Neural cell (in vitro differentiated cells): ENCODE data around the gene SLC17A5. TPM values are rescaled to one million over a fixed set of nuclear protein-coding genes. Genes with fewer than 3 reads are reported as not detected.

ENCODE experiments used
- H2AFZ ChIP-seq: fragments of 200-600, 300-800 bp; sonication (generic), shearing (Covaris generic); 2 replicates; pipeline ENCODE4 v1.6.0; 2014; ENCODE audit warnings: low read depth, mild to moderate bottlenecking, antibody characterized with exemption, low read length, moderate library complexity
- H3F3A ChIP-seq: fragments of 200-600 bp; shearing (Covaris generic); 2 replicates; pipeline ENCODE4 v1.6.1; 2016; ENCODE audit warnings: mild to moderate bottlenecking, moderate library complexity, mixed read lengths, antibody characterized with exemption, low read length; ENCODE audit not compliant: insufficient read depth, poor library complexity, severe bottlenecking
- H3K27ac ChIP-seq: fragments of 200-600, 300-800 bp; sonication (generic), shearing (Covaris generic); 2 replicates; pipeline ENCODE4 v1.5.1; 2014; ENCODE audit warnings: mild to moderate bottlenecking, low read length, moderate library complexity
- H3K27me3 ChIP-seq: fragments of 300-800, 200-600 bp; sonication (generic), shearing (Covaris generic); 2 replicates; pipeline ENCODE4 v1.6.0; 2014; ENCODE audit warnings: mild to moderate bottlenecking, low read depth, low read length, moderate library complexity; ENCODE audit not compliant: insufficient read depth
- H3K36me3 ChIP-seq: fragments of 300-800, 200-600 bp; sonication (generic), shearing (Covaris generic); 2 replicates; pipeline ENCODE4 v1.5.1; 2014; ENCODE audit warnings: mild to moderate bottlenecking, antibody characterized with exemption, low read length, moderate library complexity; ENCODE audit not compliant: insufficient read depth
- H3K4me2 ChIP-seq: fragments of 300-800, 200-600 bp; sonication (generic), shearing (Covaris generic); 2 replicates; pipeline ENCODE4 v1.6.0; 2014; ENCODE audit warnings: mild to moderate bottlenecking, low read length
- H3K4me3 ChIP-seq: fragments of 300-800, 200-600 bp; sonication (generic), shearing (Covaris generic); 2 replicates; pipeline ENCODE4 v1.5.1; 2014; ENCODE audit warnings: mild to moderate bottlenecking, low read length, moderate library complexity
- H3K79me2 ChIP-seq: fragments of 200-600 bp; shearing (Covaris generic); replicated peaks from 2 replicates; pipeline ENCODE4 v1.6.0; 2014; ENCODE audit warnings: mild to moderate bottlenecking, low read length, moderate library complexity; ENCODE audit not compliant: insufficient read depth
- H3K9ac ChIP-seq: fragments of 300-800, 200-600 bp; sonication (generic), shearing (Covaris generic); 2 replicates; pipeline ENCODE4 v1.6.1; 2016; ENCODE audit warnings: mild to moderate bottlenecking, low read length, mixed read lengths
- H3K9me2 ChIP-seq: fragments of 200-600 bp; shearing (Covaris generic); 2 replicates; pipeline ENCODE4 v1.6.1; 2016; ENCODE audit warnings: mild to moderate bottlenecking, low read length, mixed read lengths; ENCODE audit not compliant: insufficient read depth
- H3K9me3 ChIP-seq: fragments of 200-600, 300-800 bp; sonication (generic), shearing (Covaris generic); 2 replicates; pipeline ENCODE4 v1.6.1; 2016; ENCODE audit warnings: mild to moderate bottlenecking, mixed run types, low read length, moderate library complexity, mixed read lengths
- H4K20me1 ChIP-seq: fragments of 200-600 bp; shearing (Covaris generic); 2 replicates; pipeline ENCODE4 v1.6.1; 2016; ENCODE audit warnings: mild to moderate bottlenecking, mixed run types; ENCODE audit not compliant: insufficient read depth
- CTCF ChIP-seq: fragments of 450-650 bp; IDR thresholded peaks from 2 replicates; pipeline ENCODE4 v1.5.1; 2014; ENCODE audit warnings: antibody characterized with exemption, mild to moderate bottlenecking, moderate library complexity; ENCODE audit not compliant: poor library complexity, severe bottlenecking
- EP300 ChIP-seq: fragments of 450-650 bp; conservative IDR thresholded peaks from 2 replicates; pipeline ENCODE4 v1.6.1; 2014; ENCODE audit warnings: antibody characterized with exemption, mild to moderate bottlenecking, moderate library complexity; ENCODE audit not compliant: poor library complexity, severe bottlenecking
- EZH2 ChIP-seq: fragments of 200-600, 300-800 bp; shearing (Covaris generic), sonication (generic); IDR thresholded peaks from 2 replicates; pipeline ENCODE4 v1.6.1; 2014; ENCODE audit warnings: antibody characterized with exemption, low read length, borderline replicate concordance, mild to moderate bottlenecking; ENCODE audit not compliant: insufficient read depth, poor library complexity, severe bottlenecking
- MXI1 ChIP-seq: fragments of 450-650 bp; conservative IDR thresholded peaks from 2 replicates; pipeline ENCODE4 v1.6.1; 2014; ENCODE audit warnings: antibody characterized with exemption, mild to moderate bottlenecking; ENCODE audit not compliant: poor library complexity, severe bottlenecking
- POLR2AphosphoS5 ChIP-seq: IDR thresholded peaks from 2 replicates; pipeline ENCODE4 v1.6.1; 2012
- RAD21 ChIP-seq: fragments of 450-650 bp; conservative IDR thresholded peaks from 2 replicates; pipeline ENCODE4 v1.6.1; 2014; ENCODE audit warnings: antibody characterized with exemption, mild to moderate bottlenecking, moderate library complexity
- SMC3 ChIP-seq: fragments of 450-650 bp; conservative IDR thresholded peaks from 2 replicates; pipeline ENCODE4 v1.6.1; 2014; ENCODE audit warnings: antibody characterized with exemption, mild to moderate bottlenecking, moderate library complexity; ENCODE audit not compliant: poor library complexity
- TAF1 ChIP-seq: IDR thresholded peaks from 2 replicates; pipeline ENCODE4 v1.6.1; 2012; ENCODE audit warnings: low read depth
- polyA plus RNA-seq: library from polyadenylated mRNA; depleted of rRNA; stranded (reverse); fragments of >200 nt; gene quantifications from 2 replicates; pipeline ENCODE4 v1.2.3, GENCODE V29; 2014
- TF ChIP-seq, protein P1 (sequence below): IDR thresholded peaks from 2 replicates; pipeline ENCODE4 v1.6.1; 2012; ENCODE audit warnings: borderline replicate concordance

The SLC17A5 gene
- polyA plus RNA-seq, 1 donor from 2014 or later: 12.3 TPM

- no peaks in the 10 kb centered on the region for H4K20me1 ChIP-seq
- H3K4me2 ChIP-seq: no peak overlapping the region
- H2AFZ ChIP-seq: no peak overlapping the region
- H3K79me2 ChIP-seq: no peaks in the 10 kb centered on the region
- TF ChIP-seq TAF1 (no peak), POLR2AphosphoS5 (no peak), CTCF (no peak), MXI1 (no peak), EP300 (no peak)
- no peaks in the 10 kb centered on the region for H3K9me3 ChIP-seq
- H3F3A ChIP-seq: no peaks in the 10 kb centered on the region
- H3K36me3 ChIP-seq: no peaks in the 10 kb centered on the region
- H3K27ac ChIP-seq: no peak overlapping the region
- no peaks in the 10 kb centered on the region for H3K9me2 ChIP-seq
- H3K9ac ChIP-seq: no peak overlapping the region
- no peaks in the 10 kb centered on the region for H3K27me3 ChIP-seq
- H3K4me3 ChIP-seq: no peak overlapping the region
Observed at GRCh38 chr6:73604020-73604419, 49.8 kb downstream of the SLC17A5 start.

DNA sequence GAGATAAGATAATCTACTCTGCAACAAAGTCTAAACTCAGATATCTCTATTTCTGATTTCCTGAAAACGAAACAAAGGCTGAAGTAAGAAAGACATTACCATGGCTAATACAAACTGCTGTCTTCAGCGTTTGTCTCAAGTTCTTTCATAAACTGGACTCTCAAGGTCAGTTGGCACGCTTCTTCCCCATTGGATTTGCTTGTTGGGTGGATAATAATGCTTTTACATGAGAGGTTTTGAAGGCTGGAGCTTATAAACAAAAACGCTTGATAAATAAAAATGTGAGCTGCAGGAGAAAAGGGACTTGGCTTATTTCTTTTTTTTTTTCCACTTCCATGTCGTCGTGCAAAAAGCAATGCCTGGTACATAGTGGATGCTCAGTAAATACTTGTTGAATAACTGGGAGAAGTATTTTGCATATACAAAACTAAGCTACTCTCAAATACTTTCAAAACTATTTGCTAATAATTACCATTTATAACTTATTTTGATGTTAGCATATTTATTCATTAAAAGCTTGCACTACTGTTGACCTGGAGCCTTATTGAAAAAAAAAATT, 67.3 kb downstream of the SLC17A5 start:
- H3F3A ChIP-seq: no peaks in the 10 kb centered on the region
- H2AFZ ChIP-seq: no peak overlapping the region
- no peaks in the 10 kb centered on the region for H3K27me3 ChIP-seq
- H3K4me3 ChIP-seq: no peak overlapping the region
- no peak for TF ChIP-seq CTCF
- no peak for TF ChIP-seq RAD21
- TF ChIP-seq TAF1: no peak
- no peak for TF ChIP-seq EP300
- TF ChIP-seq, protein P1, sequence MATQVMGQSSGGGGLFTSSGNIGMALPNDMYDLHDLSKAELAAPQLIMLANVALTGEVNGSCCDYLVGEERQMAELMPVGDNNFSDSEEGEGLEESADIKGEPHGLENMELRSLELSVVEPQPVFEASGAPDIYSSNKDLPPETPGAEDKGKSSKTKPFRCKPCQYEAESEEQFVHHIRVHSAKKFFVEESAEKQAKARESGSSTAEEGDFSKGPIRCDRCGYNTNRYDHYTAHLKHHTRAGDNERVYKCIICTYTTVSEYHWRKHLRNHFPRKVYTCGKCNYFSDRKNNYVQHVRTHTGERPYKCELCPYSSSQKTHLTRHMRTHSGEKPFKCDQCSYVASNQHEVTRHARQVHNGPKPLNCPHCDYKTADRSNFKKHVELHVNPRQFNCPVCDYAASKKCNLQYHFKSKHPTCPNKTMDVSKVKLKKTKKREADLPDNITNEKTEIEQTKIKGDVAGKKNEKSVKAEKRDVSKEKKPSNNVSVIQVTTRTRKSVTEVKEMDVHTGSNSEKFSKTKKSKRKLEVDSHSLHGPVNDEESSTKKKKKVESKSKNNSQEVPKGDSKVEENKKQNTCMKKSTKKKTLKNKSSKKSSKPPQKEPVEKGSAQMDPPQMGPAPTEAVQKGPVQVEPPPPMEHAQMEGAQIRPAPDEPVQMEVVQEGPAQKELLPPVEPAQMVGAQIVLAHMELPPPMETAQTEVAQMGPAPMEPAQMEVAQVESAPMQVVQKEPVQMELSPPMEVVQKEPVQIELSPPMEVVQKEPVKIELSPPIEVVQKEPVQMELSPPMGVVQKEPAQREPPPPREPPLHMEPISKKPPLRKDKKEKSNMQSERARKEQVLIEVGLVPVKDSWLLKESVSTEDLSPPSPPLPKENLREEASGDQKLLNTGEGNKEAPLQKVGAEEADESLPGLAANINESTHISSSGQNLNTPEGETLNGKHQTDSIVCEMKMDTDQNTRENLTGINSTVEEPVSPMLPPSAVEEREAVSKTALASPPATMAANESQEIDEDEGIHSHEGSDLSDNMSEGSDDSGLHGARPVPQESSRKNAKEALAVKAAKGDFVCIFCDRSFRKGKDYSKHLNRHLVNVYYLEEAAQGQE: no peak
- TF ChIP-seq MXI1: no peak
- no peak for TF ChIP-seq POLR2AphosphoS5
- no peak for TF ChIP-seq EZH2
- no peak for TF ChIP-seq SMC3
- no peaks in the 10 kb centered on the region for H3K79me2 ChIP-seq
- no peaks in the 10 kb centered on the region for H4K20me1 ChIP-seq
- H3K9ac ChIP-seq: no peak overlapping the region
- no peaks in the 10 kb centered on the region for H3K36me3 ChIP-seq
- no peak overlapping the region for H3K4me2 ChIP-seq
- H3K9me2 ChIP-seq: no peaks in the 10 kb centered on the region
- H3K27ac ChIP-seq: no peak overlapping the region
- no peaks in the 10 kb centered on the region for H3K9me3 ChIP-seq
